ENCODE data around the gene UNC79.
"Not testable (repeated sequence)": the region's sequence is repeated elsewhere in the genome, so short reads cannot be mapped to it uniquely, and the experiment has no call there.

Gene UNC79

GRCh38 chr14:93493622-93494021 lies 62.9 kb downstream of the UNC79 start:
- not testable (repeated sequence) for DNase-seq (ENCODE audit: low read depth)

- DNase-seq (ENCODE audit: low read depth), result no peak
Observed at GRCh38 chr14:93496856-93497741, 66.4 kb downstream of the UNC79 start.

- DNase-seq (ENCODE audit: low read depth), result no peak
Observed at GRCh38 chr14:93510056-93510455, 79.3 kb downstream of the UNC79 start.

- DNase-seq (ENCODE audit: low read depth), result no peak
Observed at GRCh38 chr14:93511001-93511400, 80.3 kb downstream of the UNC79 start.

GRCh38 chr14:93520053-93520607 lies 89.4 kb downstream of the UNC79 start:
- DNase-seq (ENCODE audit: low read depth), result no peak

GRCh38 chr14:93522221-93522620 lies 91.5 kb downstream of the UNC79 start:
- DNase-seq (ENCODE audit: low read depth), result no peak

GRCh38 chr14:93525216-93525615 lies 94.5 kb downstream of the UNC79 start:
- DNase-seq (ENCODE audit: low read depth), result not testable (repeated sequence)

- no peak for DNase-seq (ENCODE audit: low read depth)
Observed at GRCh38 chr14:93525696-93526451, 95.1 kb downstream of the UNC79 start.

- no peak for DNase-seq (ENCODE audit: low read depth)
Observed at GRCh38 chr14:93527203-93527607, 96.5 kb downstream of the UNC79 start.

- no peak for DNase-seq (ENCODE audit: low read depth)
Observed at GRCh38 chr14:93528884-93529558, 98.3 kb downstream of the UNC79 start.

GRCh38 chr14:93531644-93532043 lies 100.9 kb downstream of the UNC79 start:
- DNase-seq (ENCODE audit: low read depth), result no peak

- DNase-seq (ENCODE audit: low read depth), result no peak
Observed at GRCh38 chr14:93532541-93532940, 101.8 kb downstream of the UNC79 start.

GRCh38 chr14:93533437-93533836 lies 102.7 kb downstream of the UNC79 start:
- DNase-seq (ENCODE audit: low read depth), result no peak

GRCh38 chr14:93533842-93534241 lies 103.1 kb downstream of the UNC79 start:
- no peak for DNase-seq (ENCODE audit: low read depth)

GRCh38 chr14:93535537-93535936 lies 104.8 kb downstream of the UNC79 start:
- no peak for DNase-seq (ENCODE audit: low read depth)

GRCh38 chr14:93536945-93537344 lies 106.2 kb downstream of the UNC79 start:
- no peak for DNase-seq (ENCODE audit: low read depth)

- DNase-seq (ENCODE audit: low read depth), result no peak
Observed at GRCh38 chr14:93537951-93538350, 107.2 kb downstream of the UNC79 start.

GRCh38 chr14:93538413-93538812 lies 107.7 kb downstream of the UNC79 start:
- DNase-seq (ENCODE audit: low read depth), result no peak

GRCh38 chr14:93540235-93540634 lies 109.5 kb downstream of the UNC79 start:
- DNase-seq (ENCODE audit: low read depth), result no peak

- no peak for DNase-seq (ENCODE audit: low read depth)
Observed at GRCh38 chr14:93543766-93544165, 113.0 kb downstream of the UNC79 start.

GRCh38 chr14:93544212-93544611 lies 113.5 kb downstream of the UNC79 start:
- no peak for DNase-seq (ENCODE audit: low read depth)

- DNase-seq (ENCODE audit: low read depth), result no peak
Observed at GRCh38 chr14:93546642-93547041, 115.9 kb downstream of the UNC79 start.
